IPS-18a (cell line): ENCODE measurements around the gene ARHGEF35.
"Not testable (repeated sequence)": the region's sequence is repeated elsewhere in the genome, so short reads cannot be mapped to it uniquely, and the experiment has no call there.

Experiments
- H3K27ac ChIP-seq: one replicate; pipeline ENCODE4 v1.5.1; 2013; ENCODE audit warnings: low read length
- H3K27me3 ChIP-seq: one replicate; pipeline ENCODE4 v1.6.1; 2013; ENCODE audit warnings: mild to moderate bottlenecking, low read length; ENCODE audit not compliant: control insufficient read depth, insufficient read depth
- H3K36me3 ChIP-seq: one replicate; pipeline ENCODE4 v1.6.1; 2013; ENCODE audit warnings: low read depth, low read length; ENCODE audit not compliant: control insufficient read depth
- H3K4me1 ChIP-seq: one replicate; pipeline ENCODE4 v1.6.1; 2013; ENCODE audit warnings: low read depth, low read length; ENCODE audit not compliant: control insufficient read depth
- H3K4me3 ChIP-seq: one replicate; pipeline ENCODE4 v1.5.1; 2013; ENCODE audit warnings: low read length
- H3K9ac ChIP-seq: one replicate; pipeline ENCODE4 v1.6.1; 2013; ENCODE audit warnings: mild to moderate bottlenecking, low read length, moderate library complexity
- H3K9me3 ChIP-seq: one replicate; pipeline ENCODE4 v1.6.1; 2013; ENCODE audit warnings: low read depth, low read length; ENCODE audit not compliant: control insufficient read depth

ARHGEF35 gene

DNA sequence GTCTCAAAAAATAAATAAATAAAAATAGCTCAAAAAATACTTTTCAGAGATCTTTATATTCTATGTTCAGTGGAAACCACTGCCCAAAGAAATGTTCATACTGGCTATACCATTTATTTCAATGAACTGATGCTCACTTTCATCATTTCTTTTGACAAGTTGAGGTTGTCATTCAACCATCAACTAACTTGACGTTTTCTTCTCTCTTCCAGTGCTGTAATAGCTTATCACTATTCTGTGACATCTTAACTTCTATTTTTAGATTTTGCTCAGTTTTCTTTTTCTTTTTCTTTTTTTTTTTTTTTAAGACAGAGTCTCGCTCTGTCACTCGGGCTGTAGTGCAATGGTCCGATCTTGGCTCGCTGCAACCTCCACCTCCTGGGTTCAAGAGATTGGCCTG is 21.0 kb downstream of the ARHGEF35 start:
- Histone ChIP-seq H3K4me3 (no peak overlapping the region), H3K36me3 (no peaks in the 10 kb centered on the region), H3K27ac (no peak overlapping the region), H3K9ac (no peak overlapping the region), H3K9me3 (no peaks in the 10 kb centered on the region), H3K27me3 (no peaks in the 10 kb centered on the region), H3K4me1 (no peaks in the 10 kb centered on the region)

GRCh38 chr7:144171594-144172350 is 23.9 kb downstream of the ARHGEF35 start:
- not testable (repeated sequence) for H3K27me3 ChIP-seq, H3K9me3 ChIP-seq, H3K4me3 ChIP-seq, H3K9ac ChIP-seq, H3K4me1 ChIP-seq, H3K27ac ChIP-seq, H3K36me3 ChIP-seq

- Histone ChIP-seq H3K27me3 (no peaks in the 10 kb centered on the region), H3K36me3 (no peaks in the 10 kb centered on the region), H3K4me3 (no peak overlapping the region), H3K9me3 (no peaks in the 10 kb centered on the region), H3K27ac (no peak overlapping the region), H3K4me1 (no peaks in the 10 kb centered on the region), H3K9ac (no peak overlapping the region)
These were observed 30.8 kb downstream of the ARHGEF35 start for GRCh38 chr7:144164784-144165183.

GRCh38 chr7:144158861-144159260 is 36.8 kb downstream of the ARHGEF35 start:
- H3K27ac ChIP-seq: no peak overlapping the region
- H3K27me3 ChIP-seq: no peaks in the 10 kb centered on the region
- no peaks in the 10 kb centered on the region for H3K36me3 ChIP-seq
- no peaks in the 10 kb centered on the region for H3K9me3 ChIP-seq
- no peak overlapping the region for H3K9ac ChIP-seq
- no peaks in the 10 kb centered on the region for H3K4me1 ChIP-seq
- no peak overlapping the region for H3K4me3 ChIP-seq

- Histone ChIP-seq H3K4me3 (no peak overlapping the region), H3K9me3 (peaks cover 14% of the 10 kb centered on the region), H3K4me1 (no peaks in the 10 kb centered on the region), H3K27ac (no peak overlapping the region), H3K9ac (no peak overlapping the region), H3K27me3 (no peaks in the 10 kb centered on the region), H3K36me3 (no peaks in the 10 kb centered on the region)
These were observed 47.3 kb downstream of the ARHGEF35 start for GRCh38 chr7:144148224-144148827.

DNA sequence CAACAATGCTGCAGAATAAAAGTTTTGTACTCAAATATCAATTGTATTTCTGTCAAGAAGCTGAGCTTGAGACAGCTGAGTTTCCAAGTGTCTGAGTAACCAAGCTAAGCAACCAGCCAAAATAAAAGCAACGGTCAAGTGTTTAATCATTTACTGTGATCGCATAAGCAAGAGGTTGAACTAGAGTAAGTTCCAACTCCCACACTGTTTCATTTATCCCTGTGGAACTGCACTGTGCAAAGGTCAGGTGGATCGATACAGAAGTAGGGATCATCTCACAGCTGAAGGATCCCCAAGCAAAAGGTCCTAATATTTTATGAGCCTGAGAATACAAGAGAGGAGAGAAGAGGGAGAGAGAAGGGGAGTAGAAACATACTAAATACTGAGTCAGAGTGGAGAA is 51.2 kb downstream of the ARHGEF35 start:
- H3K27me3 ChIP-seq: no peaks in the 10 kb centered on the region
- peaks cover 14% of the 10 kb centered on the region for H3K9me3 ChIP-seq
- no peaks in the 10 kb centered on the region for H3K4me1 ChIP-seq
- no peak overlapping the region for H3K4me3 ChIP-seq
- H3K9ac ChIP-seq: no peak overlapping the region
- no peak overlapping the region for H3K27ac ChIP-seq
- H3K36me3 ChIP-seq: no peaks in the 10 kb centered on the region

DNA sequence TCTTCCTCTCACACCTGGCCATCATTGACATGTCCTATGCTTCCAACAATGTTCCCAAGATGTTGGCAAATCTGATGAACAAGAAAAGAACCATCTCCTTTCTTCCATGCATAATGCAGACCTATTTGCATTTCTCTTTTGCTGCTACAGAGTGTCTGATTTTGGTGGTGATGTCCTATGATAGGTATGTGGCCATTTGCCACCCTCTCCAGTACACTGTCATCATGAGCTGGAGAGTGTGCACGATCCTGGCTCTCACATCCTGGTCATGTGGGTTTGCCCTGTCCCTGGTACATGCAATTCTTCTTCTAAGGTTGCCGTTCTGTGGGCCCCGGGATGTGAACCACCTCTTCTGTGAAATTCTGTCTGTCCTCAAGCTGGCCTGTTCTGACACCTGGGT is 53.4 kb downstream of the ARHGEF35 start:
- H3K27me3 ChIP-seq: no peaks in the 10 kb centered on the region
- H3K9ac ChIP-seq: no peak overlapping the region
- no peak overlapping the region for H3K27ac ChIP-seq
- H3K4me3 ChIP-seq: no peak overlapping the region
- H3K36me3 ChIP-seq: no peaks in the 10 kb centered on the region
- H3K4me1 ChIP-seq: no peaks in the 10 kb centered on the region
- no peaks in the 10 kb centered on the region for H3K9me3 ChIP-seq

DNA sequence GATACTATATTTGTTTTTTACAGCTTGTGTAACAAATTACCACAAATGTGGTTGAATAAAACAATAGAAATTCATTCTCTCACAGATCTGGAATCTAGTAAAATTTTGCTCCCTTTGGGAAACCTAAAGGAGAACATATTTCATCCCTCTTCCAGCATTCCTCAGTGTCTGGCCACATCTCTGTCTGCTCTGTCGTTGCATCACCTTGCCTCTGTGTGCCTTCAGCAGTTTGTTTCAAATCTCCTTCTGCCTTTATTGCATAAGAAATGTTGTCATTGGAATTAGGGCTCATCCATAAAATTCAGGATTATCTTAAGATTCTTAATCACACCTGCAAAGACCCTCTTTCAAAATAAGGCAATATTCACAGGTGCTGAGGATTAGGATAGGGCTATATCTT is 58.1 kb downstream of the ARHGEF35 start:
- H3K36me3 ChIP-seq: no peaks in the 10 kb centered on the region
- no peak overlapping the region for H3K4me3 ChIP-seq
- H3K9ac ChIP-seq: no peak overlapping the region
- no peak overlapping the region for H3K27ac ChIP-seq
- H3K4me1 ChIP-seq: no peaks in the 10 kb centered on the region
- H3K27me3 ChIP-seq: no peaks in the 10 kb centered on the region
- H3K9me3 ChIP-seq: no peaks in the 10 kb centered on the region
